Cardiac fibroblast (primary cell): ENCODE measurements around the gene HEYL.

Experiments
- DNase-seq, 2 donors: peaks; one replicate each; pipeline versions ENCODE4 v3.0.0 to v3.0.0-alpha.2; 2010; ENCODE audit warnings: low read depth in 2 of 2
- H3K4me3 ChIP-seq, 2 donors: replicated peaks in 1 of 2; 1 replicate in 1 of 2; 2 replicates in 1 of 2; pipeline ENCODE4 v1.5.1; 2011; ENCODE audit warnings: low read depth in 2 of 2, low read length in 2 of 2, mild to moderate bottlenecking in 2 of 2, moderate library complexity in 1 of 2
- TF ChIP-seq, protein P1 (sequence below): IDR thresholded peaks from one replicate; pipeline ENCODE4 v1.5.1; 2011; ENCODE audit warnings: low read depth, mild to moderate bottlenecking, low read length, inconsistent platforms

Gene HEYL

DNA sequence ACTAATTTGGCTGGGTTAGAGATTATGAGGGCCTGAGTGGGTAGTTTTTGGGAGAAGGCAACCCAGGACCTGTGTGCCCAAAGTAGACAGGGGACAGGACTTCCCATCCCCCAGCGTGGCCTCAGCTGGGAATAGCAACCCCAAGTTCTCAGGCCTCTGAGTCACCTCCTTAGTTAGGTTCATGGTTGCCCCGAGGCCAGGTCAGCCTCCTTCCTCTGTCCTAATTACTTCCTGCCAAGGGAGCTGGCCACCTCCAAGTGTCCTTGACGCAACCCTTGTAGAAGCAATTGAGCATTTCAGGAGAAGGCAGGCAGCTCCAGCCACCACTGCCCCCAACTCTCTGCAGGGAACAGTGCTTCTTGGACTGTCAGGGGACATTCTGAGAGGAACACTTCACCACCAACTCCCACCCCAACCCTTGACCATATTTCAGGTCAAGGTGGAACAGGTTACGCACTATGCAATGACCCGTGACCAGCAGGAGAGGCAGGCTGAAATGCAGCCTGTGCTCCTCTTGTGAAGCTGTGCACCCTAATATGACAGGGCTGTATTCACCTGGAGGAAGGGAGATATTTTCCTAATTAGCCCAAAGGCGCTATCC is 37.6 kb upstream of the HEYL start:
- H3K4me3 ChIP-seq: no peak overlapping the region
- TF ChIP-seq, protein P1, sequence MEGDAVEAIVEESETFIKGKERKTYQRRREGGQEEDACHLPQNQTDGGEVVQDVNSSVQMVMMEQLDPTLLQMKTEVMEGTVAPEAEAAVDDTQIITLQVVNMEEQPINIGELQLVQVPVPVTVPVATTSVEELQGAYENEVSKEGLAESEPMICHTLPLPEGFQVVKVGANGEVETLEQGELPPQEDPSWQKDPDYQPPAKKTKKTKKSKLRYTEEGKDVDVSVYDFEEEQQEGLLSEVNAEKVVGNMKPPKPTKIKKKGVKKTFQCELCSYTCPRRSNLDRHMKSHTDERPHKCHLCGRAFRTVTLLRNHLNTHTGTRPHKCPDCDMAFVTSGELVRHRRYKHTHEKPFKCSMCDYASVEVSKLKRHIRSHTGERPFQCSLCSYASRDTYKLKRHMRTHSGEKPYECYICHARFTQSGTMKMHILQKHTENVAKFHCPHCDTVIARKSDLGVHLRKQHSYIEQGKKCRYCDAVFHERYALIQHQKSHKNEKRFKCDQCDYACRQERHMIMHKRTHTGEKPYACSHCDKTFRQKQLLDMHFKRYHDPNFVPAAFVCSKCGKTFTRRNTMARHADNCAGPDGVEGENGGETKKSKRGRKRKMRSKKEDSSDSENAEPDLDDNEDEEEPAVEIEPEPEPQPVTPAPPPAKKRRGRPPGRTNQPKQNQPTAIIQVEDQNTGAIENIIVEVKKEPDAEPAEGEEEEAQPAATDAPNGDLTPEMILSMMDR: no peak
- DNase-seq: no peak

DNA sequence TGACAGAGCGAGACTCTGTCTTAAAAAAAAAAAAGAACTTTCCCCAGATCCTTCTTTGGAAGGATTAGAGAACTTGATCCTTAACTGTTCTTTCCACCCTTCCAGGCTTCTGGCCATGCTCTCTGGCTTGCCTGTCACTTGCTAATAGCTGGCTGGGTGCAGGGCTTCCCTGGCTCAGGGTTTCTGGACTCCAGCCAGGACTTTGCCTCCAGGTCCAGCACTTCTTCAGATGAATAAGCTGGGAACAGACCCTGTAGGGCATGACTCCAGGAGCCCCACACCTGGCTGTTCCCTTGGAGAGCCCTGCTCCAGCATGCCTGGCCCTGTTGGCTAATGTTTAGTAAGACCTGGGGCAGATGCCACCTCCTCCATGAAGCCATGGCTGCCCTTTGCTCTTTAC is 35.8 kb upstream of the HEYL start:
- no peak for DNase-seq
- H3K4me3 ChIP-seq: no peak overlapping the region
- TF ChIP-seq, protein P1: no peak

DNA sequence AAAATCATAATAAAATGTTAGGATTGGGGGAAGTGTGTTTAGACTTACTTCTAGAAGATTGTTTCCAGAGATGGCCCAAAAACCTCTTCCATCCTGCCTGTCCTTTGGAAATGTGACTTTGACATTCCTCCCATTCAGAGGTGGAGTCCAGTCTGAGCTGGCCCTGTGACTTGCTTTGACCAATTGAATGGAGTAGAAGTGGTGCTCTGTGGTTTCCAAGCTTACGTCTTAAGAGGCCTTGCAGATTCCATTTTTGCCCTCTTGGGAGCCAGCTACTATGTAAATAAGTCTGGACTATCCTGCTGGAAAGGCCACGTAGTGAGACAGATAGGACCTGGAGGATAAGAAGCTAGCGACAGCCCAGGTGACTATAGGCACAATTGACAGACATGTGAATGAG is 33.8 kb upstream of the HEYL start:
- no peak overlapping the region for H3K4me3 ChIP-seq
- TF ChIP-seq, protein P1: no peak
- no peak for DNase-seq

GRCh38 chr1:39672551-39672947 is 33.1 kb upstream of the HEYL start:
- TF ChIP-seq, protein P1: peak; percentile 49
- H3K4me3 ChIP-seq: peak overlapping the region in 1 of 2 donors; percentile 40
- no peak for DNase-seq

DNA sequence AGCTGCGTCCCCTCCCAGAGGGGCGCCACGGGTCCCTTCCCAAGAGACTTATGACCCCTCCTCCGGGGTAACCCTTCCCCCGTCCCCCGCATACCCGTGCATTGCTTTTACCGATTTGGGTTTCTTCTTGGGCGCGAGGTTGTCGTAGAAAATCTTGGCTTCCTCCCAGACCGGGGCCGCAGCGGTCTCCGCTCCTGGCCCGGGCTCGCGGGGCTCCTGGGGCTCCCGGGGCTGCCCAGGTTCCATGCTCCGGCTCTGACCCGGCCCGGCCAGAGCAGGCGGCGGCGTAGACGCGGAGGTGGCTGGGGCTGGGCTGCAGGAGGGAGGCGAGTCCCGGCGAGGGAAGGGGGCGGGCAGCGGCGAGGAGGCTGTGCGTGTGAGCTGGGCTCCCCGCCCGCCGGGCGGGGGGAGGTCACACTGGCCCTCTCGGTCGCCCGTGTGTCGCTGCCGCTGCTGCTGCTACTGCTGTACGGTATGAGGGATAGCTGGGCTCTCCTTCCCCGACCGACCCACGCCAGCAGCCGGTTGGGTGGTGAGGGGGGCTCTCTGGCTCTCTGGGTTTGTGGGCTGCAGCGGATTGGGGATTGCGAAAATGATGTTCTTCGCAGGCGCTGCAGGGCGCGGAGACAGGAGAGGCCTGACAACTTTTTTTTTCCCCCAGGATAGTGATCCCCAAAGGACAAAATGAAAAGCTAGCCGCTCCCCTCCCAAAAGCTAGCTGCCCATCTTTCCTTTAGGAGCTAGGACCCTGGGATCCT is 32.5 kb upstream of the HEYL start, which contains the start of gene NT5C1A:
Gene NT5C1A (minus strand): TSS at position 315 of the 758 bp plus-strand sequence. CDS start 69 bp downstream, at position 246.
- H3K4me3 ChIP-seq: peak within 1 kb of the TSS; percentile 40 to 43
- TF ChIP-seq, protein P1: no peak
- DNase-seq: no peak

- H3K4me3 ChIP-seq: peak overlapping the region; percentile 40 to 43
- DNase-seq: no peak
- TF ChIP-seq, protein P1: no peak
Observed at GRCh38 chr1:39671433-39671792, 32.0 kb upstream of the HEYL start.

DNA sequence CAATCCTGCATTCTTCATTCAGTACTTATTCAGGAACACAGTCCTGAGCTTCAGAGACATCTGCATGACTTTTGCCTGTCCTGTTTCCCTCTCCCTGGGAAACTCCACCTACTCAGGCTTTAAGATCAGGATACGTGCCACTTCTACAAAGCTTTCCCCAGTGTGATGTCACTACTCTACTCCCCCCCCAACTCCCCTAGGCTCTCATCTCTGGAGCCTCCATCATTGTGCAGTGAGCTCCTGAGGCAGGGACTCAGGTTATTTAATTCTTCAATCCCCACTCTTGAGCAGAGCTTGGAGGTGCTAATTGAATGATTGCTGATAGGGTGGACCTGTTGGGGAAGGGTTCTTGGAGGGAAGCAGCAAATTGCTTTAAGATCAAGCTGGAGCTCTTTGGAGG is 31.2 kb upstream of the HEYL start:
- H3K4me3 ChIP-seq: no peak overlapping the region
- no peak for DNase-seq
- TF ChIP-seq, protein P1: no peak
